Peyer's patch (tissue), 4 donors: ENCODE data around the gene ZBTB8OS.

Source experiments
- POLR2A ChIP-seq, 2 donors: fragments of 450-650 bp; IDR thresholded peaks; one replicate each; pipeline ENCODE4 v1.5.1; 2017; ENCODE audit warnings: antibody characterized with exemption in 2 of 2, mild to moderate bottlenecking in 2 of 2, moderate library complexity in 2 of 2
- TF ChIP-seq, protein P1 (sequence below), 6 experiments: fragments of 450-650 bp in 4 of 6; fragments of 200-600 bp in 2 of 6; sonication (generic) in 1 of 6; IDR thresholded peaks; one replicate each; pipeline ENCODE4 v1.5.1; 2017 to 2019; ENCODE audit warnings: antibody characterized with exemption in 6 of 6, mild to moderate bottlenecking in 3 of 6, moderate library complexity in 1 of 6

DNA sequence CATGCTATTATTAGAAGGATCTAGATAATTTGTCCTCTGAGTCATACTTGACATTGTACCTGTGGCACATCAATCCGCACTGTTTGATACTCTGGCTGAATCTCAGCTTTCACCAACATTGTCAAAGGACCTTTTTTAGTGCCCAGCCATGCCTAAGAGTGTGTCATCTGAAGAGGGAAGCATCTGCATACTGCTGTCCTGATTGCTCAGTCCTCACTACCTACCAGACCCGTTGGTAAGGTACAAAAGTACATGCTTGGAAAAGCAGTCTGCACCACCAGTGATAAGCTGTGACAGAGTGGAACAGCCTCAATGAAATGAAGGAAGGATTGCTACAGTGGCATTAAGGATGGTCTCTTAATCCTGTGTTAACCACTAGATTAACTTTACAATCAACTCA lies 35.1 kb upstream of the ZBTB8OS start:
- TF ChIP-seq, protein P1, sequence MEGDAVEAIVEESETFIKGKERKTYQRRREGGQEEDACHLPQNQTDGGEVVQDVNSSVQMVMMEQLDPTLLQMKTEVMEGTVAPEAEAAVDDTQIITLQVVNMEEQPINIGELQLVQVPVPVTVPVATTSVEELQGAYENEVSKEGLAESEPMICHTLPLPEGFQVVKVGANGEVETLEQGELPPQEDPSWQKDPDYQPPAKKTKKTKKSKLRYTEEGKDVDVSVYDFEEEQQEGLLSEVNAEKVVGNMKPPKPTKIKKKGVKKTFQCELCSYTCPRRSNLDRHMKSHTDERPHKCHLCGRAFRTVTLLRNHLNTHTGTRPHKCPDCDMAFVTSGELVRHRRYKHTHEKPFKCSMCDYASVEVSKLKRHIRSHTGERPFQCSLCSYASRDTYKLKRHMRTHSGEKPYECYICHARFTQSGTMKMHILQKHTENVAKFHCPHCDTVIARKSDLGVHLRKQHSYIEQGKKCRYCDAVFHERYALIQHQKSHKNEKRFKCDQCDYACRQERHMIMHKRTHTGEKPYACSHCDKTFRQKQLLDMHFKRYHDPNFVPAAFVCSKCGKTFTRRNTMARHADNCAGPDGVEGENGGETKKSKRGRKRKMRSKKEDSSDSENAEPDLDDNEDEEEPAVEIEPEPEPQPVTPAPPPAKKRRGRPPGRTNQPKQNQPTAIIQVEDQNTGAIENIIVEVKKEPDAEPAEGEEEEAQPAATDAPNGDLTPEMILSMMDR (IDR thresholded peaks at IDR 0.05) = no peak
- no peak for TF ChIP-seq POLR2A (IDR thresholded peaks at IDR 0.05)
